Measurements from ENCODE around the gene PRKAG2.

The PRKAG2 gene

DNA sequence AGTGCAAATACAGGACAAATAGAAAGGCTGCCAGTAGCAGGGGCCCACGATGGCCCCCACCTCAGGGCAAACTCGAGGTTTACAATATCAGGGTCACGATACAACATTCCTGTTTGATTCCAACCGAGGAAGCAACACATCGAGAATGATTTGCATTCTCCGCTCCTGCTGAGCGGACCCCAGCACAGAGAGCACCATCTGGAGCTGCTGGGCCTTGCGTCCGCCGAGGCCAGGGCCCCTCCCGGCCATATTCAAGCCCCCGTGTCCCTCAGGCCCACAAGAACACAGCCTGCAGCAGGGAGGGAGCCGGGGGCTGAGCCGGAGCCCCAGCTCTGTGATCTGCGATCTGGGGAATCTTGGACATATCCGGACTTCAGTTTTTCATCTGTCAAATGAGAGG is 84.3 kb downstream of the PRKAG2 start:
- H3K4me3 ChIP-seq (ENCODE audit: low read depth, low read length): no peak overlapping the region
- TF ChIP-seq, protein P1, sequence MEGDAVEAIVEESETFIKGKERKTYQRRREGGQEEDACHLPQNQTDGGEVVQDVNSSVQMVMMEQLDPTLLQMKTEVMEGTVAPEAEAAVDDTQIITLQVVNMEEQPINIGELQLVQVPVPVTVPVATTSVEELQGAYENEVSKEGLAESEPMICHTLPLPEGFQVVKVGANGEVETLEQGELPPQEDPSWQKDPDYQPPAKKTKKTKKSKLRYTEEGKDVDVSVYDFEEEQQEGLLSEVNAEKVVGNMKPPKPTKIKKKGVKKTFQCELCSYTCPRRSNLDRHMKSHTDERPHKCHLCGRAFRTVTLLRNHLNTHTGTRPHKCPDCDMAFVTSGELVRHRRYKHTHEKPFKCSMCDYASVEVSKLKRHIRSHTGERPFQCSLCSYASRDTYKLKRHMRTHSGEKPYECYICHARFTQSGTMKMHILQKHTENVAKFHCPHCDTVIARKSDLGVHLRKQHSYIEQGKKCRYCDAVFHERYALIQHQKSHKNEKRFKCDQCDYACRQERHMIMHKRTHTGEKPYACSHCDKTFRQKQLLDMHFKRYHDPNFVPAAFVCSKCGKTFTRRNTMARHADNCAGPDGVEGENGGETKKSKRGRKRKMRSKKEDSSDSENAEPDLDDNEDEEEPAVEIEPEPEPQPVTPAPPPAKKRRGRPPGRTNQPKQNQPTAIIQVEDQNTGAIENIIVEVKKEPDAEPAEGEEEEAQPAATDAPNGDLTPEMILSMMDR (IDR thresholded peaks at IDR 0.05; ENCODE audit: low read depth, low read length): no peak

DNA sequence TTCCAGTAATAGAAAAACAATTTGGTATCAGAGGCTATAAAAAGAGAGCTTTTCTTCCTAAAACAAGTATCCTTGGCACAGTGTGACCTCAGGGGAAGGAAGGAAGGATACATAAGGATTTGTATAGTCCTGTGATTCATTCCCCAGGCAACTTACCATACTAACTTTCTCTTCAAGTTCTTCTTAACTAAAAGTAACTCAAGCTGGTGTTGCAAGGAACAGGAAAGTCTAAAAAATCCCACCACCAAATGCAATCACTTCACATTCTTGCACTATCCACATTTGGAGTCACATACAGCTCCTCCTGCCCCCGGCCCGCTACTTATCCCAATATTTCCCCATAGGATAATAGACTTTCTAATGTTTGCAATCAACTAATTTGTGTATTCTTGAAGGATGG is 84.8 kb downstream of the PRKAG2 start:
- TF ChIP-seq, protein P1 (IDR thresholded peaks at IDR 0.05; ENCODE audit: low read depth, low read length): no peak
- no peak overlapping the region for H3K4me3 ChIP-seq (ENCODE audit: low read depth, low read length)

DNA sequence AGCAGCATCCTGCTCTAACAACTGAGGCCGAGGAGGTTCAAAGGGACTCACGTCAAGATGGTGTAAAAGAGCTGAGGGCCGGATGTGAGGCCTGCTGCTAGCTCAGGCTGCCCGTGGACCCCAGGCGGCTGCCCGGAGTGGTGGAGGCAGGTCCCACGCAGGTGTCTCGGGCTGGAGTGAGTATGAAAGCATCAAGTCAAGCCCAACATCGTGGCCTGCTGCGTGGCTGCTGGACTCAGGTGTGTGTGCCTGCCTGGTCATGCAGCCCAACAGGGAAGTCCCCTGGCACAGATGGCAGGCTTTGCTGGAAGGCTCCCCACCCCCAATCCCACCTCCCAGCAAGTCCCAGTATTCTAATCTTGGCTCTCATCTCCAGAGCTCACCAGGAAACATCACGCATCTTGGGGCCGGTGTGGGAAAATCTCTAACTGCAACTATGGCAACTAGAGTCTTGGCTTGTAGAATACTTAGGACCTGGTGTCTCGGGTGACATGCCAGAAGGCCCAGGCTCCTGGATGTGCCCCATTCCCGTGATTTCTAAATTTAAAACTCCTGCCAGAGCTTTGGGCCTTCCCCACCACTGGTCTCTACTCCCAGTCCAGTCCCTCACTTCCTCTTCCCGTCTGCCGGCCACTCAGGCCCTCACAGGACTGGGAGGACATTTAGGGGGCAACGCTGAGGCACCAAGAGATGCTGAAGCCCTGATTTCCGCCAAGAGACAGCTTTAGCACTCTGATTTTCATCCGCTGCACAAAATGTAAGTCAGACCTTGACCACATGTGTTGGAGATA is 85.9 kb downstream of the PRKAG2 start:
- H3K4me3 ChIP-seq (ENCODE audit: low read depth, low read length): no peak overlapping the region
- TF ChIP-seq, protein P1 (IDR thresholded peaks at IDR 0.05; ENCODE audit: low read depth, low read length): no peak

DNA sequence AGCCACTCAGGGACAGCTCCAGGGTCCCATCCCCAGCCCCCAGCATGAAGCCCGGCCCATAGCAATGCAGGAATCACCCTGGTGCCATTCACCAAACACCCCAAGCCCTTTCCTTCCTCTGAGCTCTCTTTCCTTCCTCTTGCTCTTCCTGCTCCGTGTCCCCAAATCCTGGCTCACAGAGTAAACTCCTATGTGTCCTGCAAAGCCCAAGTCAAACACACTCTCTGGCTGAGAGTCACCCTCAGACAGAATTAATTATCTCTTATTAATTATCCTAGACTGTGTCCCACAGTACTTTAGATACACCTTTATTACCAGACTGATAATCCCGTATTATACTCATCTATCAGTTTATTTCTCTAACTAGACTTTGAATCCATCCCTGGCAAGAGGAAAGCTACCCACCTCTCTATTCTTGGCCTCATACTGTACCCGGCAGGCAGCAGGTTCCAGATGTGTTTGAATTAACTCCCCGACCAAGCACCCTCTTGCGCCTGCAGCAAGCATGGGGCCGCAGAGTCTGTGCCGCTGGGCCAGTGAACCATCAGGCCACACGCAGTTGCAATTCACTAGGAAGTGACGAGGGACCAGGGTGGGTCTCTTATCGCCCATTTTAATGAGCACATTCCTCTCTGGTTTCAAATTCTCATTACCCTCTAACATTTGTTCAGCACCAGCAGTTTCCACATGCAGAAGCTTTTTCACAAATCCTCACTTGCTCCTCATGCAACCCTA is 86.7 kb downstream of the PRKAG2 start:
- H3K4me3 ChIP-seq (ENCODE audit: low read depth, low read length): no peak overlapping the region
- TF ChIP-seq, protein P1 (IDR thresholded peaks at IDR 0.05; ENCODE audit: low read depth, low read length): no peak

DNA sequence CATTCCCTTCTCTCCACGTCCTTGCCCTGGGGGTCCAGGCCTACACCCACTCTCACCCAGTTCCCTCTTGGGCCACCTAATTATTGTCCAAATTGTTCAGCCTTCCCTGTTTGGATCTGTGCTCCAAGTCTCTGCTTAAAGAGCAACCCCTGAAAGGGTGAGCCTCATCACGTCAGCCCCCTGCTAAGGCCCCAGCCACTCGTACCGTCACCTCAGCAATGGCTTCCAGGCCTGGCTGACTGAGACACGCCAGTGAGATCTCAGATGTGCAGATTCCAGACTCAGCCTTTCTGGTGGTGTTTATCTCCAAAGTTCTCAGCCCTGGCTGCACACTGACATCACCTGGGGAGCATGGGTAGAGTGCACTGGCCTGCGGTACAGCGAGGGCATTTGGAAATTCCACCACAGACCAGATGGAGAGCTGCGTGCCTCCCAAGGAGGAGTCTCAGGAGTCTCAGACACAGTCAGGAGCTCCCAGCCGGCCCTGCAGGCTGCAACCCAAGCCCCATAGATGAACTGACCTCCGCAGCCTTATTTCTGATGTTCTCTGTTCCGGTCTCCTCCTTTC is 87.5 kb downstream of the PRKAG2 start:
- no peak overlapping the region for H3K4me3 ChIP-seq (ENCODE audit: low read depth, low read length)
- TF ChIP-seq, protein P1 (IDR thresholded peaks at IDR 0.05; ENCODE audit: low read depth, low read length): no peak

DNA sequence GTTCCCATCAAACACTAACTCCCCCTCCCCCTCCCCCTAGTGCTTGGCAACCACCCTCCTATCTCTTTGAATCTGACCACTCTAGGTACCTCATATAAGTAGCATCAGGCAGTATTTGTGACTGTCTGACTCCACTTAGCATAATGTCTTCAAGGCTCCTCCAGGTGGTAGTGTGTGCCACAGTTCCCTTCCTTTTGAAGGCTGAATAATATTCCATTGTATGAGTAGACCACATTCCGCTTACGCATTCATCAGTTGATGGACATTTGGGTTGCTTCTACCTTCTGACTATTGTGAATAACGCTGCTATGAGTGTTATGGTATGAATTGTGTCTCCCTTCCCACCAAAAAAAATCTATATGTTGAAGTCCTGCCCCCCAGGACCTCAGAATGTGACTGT is 89.6 kb downstream of the PRKAG2 start:
- H3K4me3 ChIP-seq (ENCODE audit: low read depth, low read length): no peak overlapping the region
- TF ChIP-seq, protein P1 (IDR thresholded peaks at IDR 0.05; ENCODE audit: low read depth, low read length): no peak

DNA sequence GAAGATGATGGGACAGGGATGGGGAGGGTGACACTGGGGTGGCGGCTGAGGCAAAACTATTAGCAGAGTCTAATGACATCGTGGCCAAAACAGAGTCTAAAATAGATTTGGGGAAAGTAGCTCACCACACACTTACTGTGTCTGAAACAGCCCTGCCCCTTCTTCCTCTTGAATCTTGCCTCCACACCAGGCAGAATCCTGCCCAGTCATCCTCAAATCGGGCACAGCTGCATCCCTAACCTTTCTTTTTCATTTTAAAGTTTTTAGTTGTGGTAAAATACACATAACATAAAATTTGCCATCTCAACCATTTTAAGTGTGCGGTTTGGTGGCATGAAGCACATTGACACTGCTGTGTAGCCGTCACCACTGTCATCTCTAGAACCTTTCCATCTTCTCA is 90.0 kb downstream of the PRKAG2 start:
- TF ChIP-seq, protein P1 (IDR thresholded peaks at IDR 0.05; ENCODE audit: low read depth, low read length): no peak
- no peak overlapping the region for H3K4me3 ChIP-seq (ENCODE audit: low read depth, low read length)

Measured in WI38 (cell line).